ENCODE measurements around the gene C1orf167.

The C1orf167 gene

DNA sequence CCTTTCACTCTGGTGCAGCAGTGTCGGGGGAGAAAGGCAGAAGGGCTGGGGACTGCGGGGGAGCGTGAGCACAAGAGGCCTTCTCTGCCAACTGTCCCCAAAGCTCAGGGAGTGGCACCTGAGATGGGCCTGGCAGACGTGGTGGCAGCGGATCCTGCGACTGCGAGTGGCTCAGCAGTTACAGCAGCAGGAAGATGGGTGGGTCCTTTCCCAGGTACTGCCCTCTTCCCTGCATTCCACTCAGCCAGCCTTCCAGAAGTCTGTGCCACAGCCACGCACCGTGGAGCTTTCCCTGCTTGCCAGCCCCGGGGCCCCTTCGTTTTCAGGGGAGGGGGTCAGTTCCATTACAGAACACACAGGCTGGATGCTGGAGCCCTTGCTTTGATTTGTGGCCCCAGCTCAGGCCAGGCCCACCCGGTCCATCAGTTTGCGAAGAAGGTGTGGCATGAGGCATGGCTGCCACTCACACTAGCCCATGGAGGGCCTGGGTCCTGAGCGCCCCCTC lies 26.6 kb downstream of the C1orf167 start:
- Mint-ChIP-seq H3K27ac (no peak overlapping the region), H3K4me1 (ENCODE audit: low read depth in 2 of 2) (peaks cover 6 to 10% of the 10 kb centered on the region in 2 donors), H3K27me3 (no peaks in the 10 kb centered on the region), H3K9me3 (no peaks in the 10 kb centered on the region), H3K36me3 (ENCODE audit: insufficient read depth) (peaks cover 12% of the 10 kb centered on the region), H3K4me3 (no peak overlapping the region)
- ATAC-seq (replicated peaks): no peak
- DNase-seq: no peak

DNA sequence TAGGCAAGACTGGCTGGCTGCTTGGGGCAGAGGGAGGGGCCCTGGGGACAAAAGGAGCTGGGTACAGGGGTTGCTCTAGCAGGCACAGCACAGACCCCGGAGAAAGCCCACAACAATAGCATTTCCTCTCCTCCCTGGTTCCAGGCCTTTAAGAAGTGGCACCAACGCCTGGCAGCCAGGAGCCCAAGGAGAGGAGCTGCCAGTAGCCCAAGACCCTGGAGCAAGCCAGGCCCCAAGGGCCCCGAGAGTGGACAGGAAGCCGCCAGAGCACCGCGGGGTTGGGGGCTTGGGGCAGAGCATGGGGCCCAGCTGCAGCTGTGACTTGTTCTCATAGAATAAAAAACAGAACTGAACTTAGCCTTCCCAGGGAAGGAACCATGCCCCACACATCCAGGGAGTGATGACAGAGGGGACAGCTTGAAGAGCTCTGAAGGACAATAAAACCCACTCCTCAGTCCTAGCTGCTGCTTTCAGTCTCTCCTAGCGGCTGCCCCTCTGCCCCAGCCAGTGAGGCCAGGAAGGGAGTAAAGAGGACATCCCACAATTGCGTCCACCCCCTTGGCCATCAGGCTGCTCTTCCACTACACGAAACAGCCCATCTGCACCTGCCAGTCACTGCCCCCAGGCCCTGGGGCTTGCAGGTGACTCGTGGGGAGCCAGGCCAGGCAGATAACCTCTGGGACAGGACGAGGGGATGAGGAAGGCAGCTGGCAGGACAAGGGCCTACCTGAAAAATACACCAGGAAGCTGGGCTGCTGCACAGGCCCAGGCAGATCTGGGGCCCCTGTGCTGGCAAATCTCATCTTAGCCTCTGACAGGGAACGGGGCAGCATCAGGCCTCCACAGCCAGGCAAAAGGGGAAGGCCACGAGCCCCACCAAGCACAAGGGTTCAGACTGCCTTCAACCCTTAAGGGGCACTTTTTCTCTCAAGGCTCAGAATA lies 27.4 kb downstream of the C1orf167 start:
- H3K4me1 Mint-ChIP-seq (ENCODE audit: low read depth in 2 of 2): peaks cover 6 to 10% of the 10 kb centered on the region in 2 donors
- ATAC-seq (replicated peaks): no peak
- no peak overlapping the region for H3K4me3 Mint-ChIP-seq
- DNase-seq: no peak
- no peaks in the 10 kb centered on the region for H3K27me3 Mint-ChIP-seq
- H3K27ac Mint-ChIP-seq: peak overlapping the region in 1 of 2 donors; percentile 57
- H3K36me3 Mint-ChIP-seq (ENCODE audit: insufficient read depth): peaks cover 15% of the 10 kb centered on the region
- H3K9me3 Mint-ChIP-seq: no peaks in the 10 kb centered on the region

DNA sequence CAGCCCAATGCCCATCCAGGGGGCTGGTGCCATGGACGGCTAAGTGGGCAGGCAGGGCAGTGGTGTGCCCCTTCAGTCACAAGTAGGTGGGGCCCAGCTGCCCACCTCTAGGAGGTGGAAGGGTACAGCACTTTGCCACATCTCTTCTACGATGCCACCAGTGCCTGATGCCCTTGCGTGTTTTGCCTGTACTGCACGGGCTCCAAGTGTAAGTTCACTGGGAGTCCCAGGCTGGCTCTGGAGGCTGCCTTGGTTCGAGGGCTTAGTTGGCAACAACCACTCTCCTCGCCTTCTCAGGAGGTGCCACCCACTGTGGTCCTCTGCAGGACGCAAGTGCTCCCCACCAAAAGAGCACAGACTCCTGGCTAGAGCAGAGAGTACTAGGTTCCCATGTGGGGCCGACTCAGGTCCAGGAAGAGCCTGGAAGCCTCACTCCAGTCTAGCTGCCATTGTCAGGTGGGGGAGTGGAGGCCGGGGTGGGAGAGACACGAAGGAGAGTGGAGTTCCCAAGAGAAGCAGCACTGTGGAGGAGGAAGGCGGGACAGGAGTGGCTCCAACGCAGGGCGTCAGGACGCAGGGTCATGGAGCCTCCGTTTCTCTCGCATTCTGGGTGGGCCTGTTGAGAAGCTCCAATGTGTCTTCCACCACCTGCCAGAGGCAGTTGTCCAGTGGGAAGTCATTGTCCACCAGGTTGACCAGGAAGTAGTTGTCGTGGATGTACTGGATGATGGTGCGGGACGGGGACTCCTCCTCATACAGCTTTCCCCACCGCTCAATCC lies 28.3 kb downstream of the C1orf167 start:
- ATAC-seq (replicated peaks): no peak
- H3K4me3 Mint-ChIP-seq: no peak overlapping the region
- H3K4me1 Mint-ChIP-seq (ENCODE audit: low read depth in 2 of 2): peaks cover 6 to 7% of the 10 kb centered on the region in 2 donors
- peak overlapping the region in 1 of 2 donors; percentile 29 for H3K27ac Mint-ChIP-seq
- DNase-seq: no peak
- peaks cover 16% of the 10 kb centered on the region for H3K36me3 Mint-ChIP-seq (ENCODE audit: insufficient read depth)
- no peaks in the 10 kb centered on the region for H3K27me3 Mint-ChIP-seq
- H3K9me3 Mint-ChIP-seq: no peaks in the 10 kb centered on the region

GRCh38 chr1:11790880-11791715 lies 29.1 kb downstream of the C1orf167 start:
- ATAC-seq (replicated peaks): no peak
- H3K36me3 Mint-ChIP-seq (ENCODE audit: insufficient read depth): peaks cover 24% of the 10 kb centered on the region
- H3K4me1 Mint-ChIP-seq (ENCODE audit: low read depth in 2 of 2): peaks cover 5 to 6% of the 10 kb centered on the region in 2 donors
- H3K27ac Mint-ChIP-seq: peak overlapping the region; percentile 29 to 56
- no peak overlapping the region for H3K4me3 Mint-ChIP-seq
- DNase-seq: no peak
- H3K27me3 Mint-ChIP-seq: no peaks in the 10 kb centered on the region
- H3K9me3 Mint-ChIP-seq: no peaks in the 10 kb centered on the region

DNA sequence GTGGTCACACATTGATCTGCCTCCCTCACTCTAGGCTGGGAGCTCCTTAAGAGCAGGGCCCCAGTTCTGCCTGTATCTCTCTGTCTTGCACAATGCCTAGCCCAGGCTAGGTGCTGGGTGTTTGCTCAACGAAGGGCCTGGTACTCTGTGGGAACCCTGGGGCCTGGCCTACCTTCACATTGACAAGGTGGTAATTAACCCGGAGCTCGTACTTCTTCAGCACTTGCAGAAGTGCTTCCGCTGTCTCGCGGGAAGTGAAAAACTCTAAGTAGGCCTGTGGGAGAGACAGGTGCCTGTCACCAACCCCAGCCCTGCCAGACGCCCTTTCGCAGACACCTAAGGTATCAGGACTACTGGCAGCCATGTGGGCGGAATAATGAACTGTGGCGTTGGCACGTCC lies 30.1 kb downstream of the C1orf167 start:
- Mint-ChIP-seq H3K4me1 (ENCODE audit: low read depth in 2 of 2) (peaks cover 5 to 6% of the 10 kb centered on the region in 2 donors), H3K27me3 (no peaks in the 10 kb centered on the region), H3K9me3 (no peaks in the 10 kb centered on the region), H3K36me3 (ENCODE audit: insufficient read depth) (peaks cover 24% of the 10 kb centered on the region), H3K4me3 (no peak overlapping the region), H3K27ac (peak overlapping the region in 1 of 2 donors; percentile 44)
- DNase-seq: no peak
- ATAC-seq (replicated peaks): no peak

DNA sequence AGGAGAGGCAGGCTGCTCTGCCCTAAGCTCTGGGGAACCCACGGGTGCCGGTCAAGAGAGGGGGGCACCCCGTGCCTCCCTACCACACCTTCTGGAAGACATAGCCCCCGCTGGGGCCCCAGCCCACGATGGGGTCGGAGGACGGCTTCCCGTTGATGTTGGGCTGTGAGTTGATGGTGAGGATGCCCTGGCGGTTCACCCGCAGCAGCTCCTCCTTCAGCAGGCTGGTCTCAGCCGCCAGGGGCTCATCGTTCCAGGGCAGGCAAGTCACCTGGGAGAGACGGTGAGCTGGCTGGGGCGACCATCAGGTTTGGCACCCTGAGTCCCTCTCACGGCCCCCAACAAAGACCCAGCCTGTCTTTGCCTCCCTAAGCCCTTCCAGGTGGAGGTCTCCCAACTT lies 31.8 kb downstream of the C1orf167 start:
- Mint-ChIP-seq H3K36me3 (ENCODE audit: insufficient read depth) (peaks cover 26% of the 10 kb centered on the region), H3K9me3 (no peaks in the 10 kb centered on the region), H3K4me3 (no peak overlapping the region), H3K27me3 (no peaks in the 10 kb centered on the region), H3K27ac (no peak overlapping the region), H3K4me1 (ENCODE audit: low read depth in 2 of 2) (peaks cover 5 to 6% of the 10 kb centered on the region in 2 donors)
- ATAC-seq (replicated peaks): no peak
- no peak for DNase-seq

DNA sequence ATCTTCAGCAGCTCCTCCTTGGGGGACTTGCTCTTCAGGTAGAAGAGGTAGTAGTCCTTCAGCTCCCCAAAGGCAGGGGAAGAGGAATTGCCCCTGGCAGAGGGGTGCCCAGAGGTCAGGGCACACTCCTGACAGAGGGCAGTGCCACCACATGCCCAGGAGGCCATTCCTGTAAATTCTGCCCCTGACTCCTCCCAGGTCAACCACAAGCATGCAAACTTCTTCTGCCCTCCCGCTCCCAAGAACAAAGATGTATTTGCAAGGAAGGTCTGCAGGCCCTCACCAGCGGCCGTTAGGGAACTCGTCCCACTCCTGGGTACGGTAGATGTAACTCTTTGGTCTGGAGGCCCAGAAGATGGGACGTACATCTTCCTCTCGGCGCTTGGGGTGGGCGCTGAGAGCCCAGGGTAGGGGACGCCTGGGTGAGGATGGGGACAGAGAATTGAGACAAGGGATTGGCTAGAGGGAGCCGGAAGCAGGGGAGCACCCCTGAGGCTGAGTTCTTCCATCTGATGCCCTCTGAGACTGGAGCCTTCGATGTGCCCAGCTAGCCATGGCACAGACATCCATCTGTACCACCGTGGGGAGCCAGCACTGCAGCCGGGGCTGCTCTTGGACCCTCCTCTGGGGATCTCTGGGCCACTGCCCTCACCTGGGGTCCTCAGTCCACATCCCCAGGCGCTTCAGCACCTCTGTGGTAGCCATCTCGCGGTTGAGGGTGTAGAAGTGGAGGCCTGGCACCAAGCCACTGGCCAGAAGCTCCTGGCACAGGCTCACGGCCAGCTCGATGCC lies 32.6 kb downstream of the C1orf167 start:
- H3K27ac Mint-ChIP-seq: no peak overlapping the region
- H3K4me1 Mint-ChIP-seq (ENCODE audit: low read depth in 2 of 2): peaks cover 5 to 6% of the 10 kb centered on the region in 2 donors
- H3K36me3 Mint-ChIP-seq (ENCODE audit: insufficient read depth): peaks cover 34% of the 10 kb centered on the region
- no peaks in the 10 kb centered on the region for H3K9me3 Mint-ChIP-seq
- DNase-seq (no peak), ATAC-seq (replicated peaks) (no peak)
- no peaks in the 10 kb centered on the region for H3K27me3 Mint-ChIP-seq
- no peak overlapping the region for H3K4me3 Mint-ChIP-seq

- Mint-ChIP-seq H3K27me3 (no peaks in the 10 kb centered on the region), H3K4me3 (no peak overlapping the region), H3K36me3 (ENCODE audit: insufficient read depth) (peaks cover 40% of the 10 kb centered on the region), H3K4me1 (ENCODE audit: low read depth in 2 of 2) (peaks cover 5 to 6% of the 10 kb centered on the region in 2 donors), H3K27ac (no peak overlapping the region), H3K9me3 (no peaks in the 10 kb centered on the region)
- DNase-seq (no peak), ATAC-seq (replicated peaks) (no peak)
These were observed 33.4 kb downstream of the C1orf167 start for GRCh38 chr1:11795238-11795890.

DNA sequence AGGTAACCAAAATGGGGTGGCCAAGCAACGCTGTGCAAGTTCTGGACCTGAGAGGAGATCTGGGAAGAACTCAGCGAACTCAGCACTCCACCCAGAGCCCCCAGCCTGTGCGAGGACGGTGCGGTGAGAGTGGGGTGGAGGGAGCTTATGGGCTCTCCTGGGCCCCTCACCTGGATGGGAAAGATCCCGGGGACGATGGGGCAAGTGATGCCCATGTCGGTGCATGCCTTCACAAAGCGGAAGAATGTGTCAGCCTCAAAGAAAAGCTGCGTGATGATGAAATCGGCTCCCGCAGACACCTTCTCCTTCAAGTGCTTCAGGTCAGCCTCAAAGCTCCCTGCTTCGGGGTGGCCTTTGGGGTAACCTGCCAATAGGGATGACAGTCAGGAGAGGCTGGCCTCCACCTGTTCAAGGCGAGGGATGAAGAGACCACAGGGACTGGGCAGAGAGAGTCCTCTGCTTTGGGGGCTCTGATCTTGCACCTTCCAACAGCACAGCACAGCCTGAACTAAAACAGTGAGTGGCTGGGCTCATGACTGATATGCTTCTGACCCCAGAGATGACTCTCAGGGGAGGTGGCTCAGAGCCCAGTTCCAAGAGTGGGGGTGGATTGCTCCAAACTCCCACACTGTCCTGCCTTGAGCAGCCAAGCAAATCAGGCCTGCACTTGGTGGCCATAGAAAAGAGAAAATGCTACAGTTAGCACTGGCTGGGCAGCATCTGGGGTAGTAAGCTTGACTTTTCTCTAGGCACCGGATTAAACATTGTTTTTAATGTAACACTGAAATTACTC lies 34.2 kb downstream of the C1orf167 start:
- Mint-ChIP-seq H3K27ac (no peak overlapping the region), H3K4me3 (no peak overlapping the region), H3K4me1 (ENCODE audit: low read depth in 2 of 2) (peaks cover 2 to 6% of the 10 kb centered on the region in 2 donors), H3K9me3 (no peaks in the 10 kb centered on the region), H3K36me3 (ENCODE audit: insufficient read depth) (peaks cover 39% of the 10 kb centered on the region), H3K27me3 (no peaks in the 10 kb centered on the region)
- DNase-seq (no peak), ATAC-seq (replicated peaks) (no peak)

DNA sequence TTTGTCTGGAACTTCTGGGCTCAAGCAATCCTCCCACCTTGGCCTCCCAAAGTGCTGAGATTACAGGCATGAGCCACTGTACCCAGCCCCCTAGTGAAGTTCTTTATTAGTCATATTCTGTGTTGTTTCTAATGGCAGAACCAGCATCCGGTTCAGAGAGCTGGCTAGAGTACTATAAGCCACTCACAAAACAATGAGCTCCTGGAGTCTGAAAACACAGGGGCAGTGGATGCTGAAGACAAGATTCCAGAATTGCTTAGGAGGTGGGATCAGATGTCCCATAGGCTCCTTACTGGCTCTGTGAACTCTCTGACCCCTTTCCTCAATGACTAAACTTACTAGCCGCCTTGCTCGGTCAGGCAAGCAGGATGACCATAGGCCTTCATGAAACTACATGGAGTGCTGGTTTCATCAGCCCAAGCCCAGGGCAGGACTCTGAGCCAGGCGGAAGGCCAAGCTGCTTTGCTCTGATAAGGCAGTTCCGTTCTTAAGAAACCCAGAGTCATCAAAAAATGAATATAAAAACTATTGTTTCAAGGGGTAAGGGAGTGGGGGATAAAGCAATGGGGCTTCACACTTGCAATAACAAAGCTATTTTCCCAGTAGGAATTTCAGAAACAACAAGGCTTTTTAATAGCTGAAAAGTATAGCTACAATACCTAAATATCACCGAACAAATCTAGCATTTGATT lies 35.7 kb downstream of the C1orf167 start:
- no peak for ATAC-seq (replicated peaks)
- no peak for DNase-seq
- Mint-ChIP-seq H3K9me3 (no peaks in the 10 kb centered on the region), H3K4me3 (no peak overlapping the region), H3K36me3 (ENCODE audit: insufficient read depth) (peaks cover 37% of the 10 kb centered on the region), H3K27me3 (no peaks in the 10 kb centered on the region), H3K27ac (no peak overlapping the region), H3K4me1 (ENCODE audit: low read depth in 2 of 2) (peaks cover 7 to 10% of the 10 kb centered on the region in 2 donors)

DNA sequence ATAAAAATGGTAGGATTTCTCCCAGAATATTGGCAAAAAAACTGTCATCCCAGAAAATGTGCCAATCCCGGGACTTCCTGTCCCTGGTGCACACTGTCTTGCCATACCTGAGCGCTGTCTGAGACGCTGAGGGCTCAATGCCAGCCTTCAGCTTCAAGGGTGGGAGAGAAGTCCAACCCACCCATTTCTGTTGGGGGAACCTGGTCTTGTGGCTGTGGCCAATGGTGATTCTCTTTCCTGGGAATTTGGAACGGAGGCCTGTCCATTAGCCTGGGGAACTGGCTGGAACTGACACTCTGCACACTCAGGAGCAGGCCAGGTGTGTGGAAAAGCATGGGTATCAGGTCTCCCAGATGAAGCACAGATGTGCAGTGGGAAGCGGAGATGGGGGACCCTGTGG lies 37.1 kb downstream of the C1orf167 start:
- H3K9me3 Mint-ChIP-seq: no peaks in the 10 kb centered on the region
- no peak overlapping the region for H3K27ac Mint-ChIP-seq
- no peak overlapping the region for H3K4me3 Mint-ChIP-seq
- peaks cover 21 to 25% of the 10 kb centered on the region in 2 donors for H3K4me1 Mint-ChIP-seq (ENCODE audit: low read depth in 2 of 2)
- no peaks in the 10 kb centered on the region for H3K27me3 Mint-ChIP-seq
- H3K36me3 Mint-ChIP-seq (ENCODE audit: insufficient read depth): peaks cover 35% of the 10 kb centered on the region
- ATAC-seq (replicated peaks): no peak
- DNase-seq: no peak
